GM19372 (cell line): ENCODE results near the gene CATSPERE.
A peak's percentile ranks its signal among the peaks of the same experiment; 100 is the strongest.

Experiments
- ATAC-seq: cut with Tn5 transposase; IDR thresholded peaks from one replicate; pipeline ENCODE4 v1.9.1; 2021; ENCODE audit warnings: mild to moderate bottlenecking, low read depth, moderate library complexity; ENCODE audit not compliant: unreplicated experiment

The CATSPERE gene

GRCh38 chr1:244461245-244462071 lies at the start of gene CATSPERE:
Gene CATSPERE (plus strand): TSS chr1:244461273. CDS start chr1:244461430, 157 bp downstream.
- peak; percentile 97 for ATAC-seq

DNA sequence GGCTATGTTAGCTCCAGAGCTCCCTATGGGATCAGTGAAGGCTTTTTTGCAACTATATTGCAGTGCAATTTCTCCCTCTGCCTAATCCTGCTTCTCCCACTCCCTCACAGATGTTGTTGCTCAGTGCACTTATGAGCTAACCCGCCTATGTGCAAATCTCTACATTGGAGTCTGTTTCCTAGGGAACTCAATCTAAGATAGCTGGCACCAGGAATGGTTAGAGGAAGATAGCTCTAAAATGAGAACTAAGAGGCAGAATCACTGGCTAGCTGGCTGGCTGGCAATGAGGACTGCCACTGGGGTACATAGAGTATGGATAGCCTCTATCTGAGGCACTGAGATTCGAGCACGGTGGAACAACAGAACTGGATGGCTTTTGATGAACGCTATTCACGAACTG lies 48.9 kb upstream of the CATSPERE start:
- ATAC-seq: no peak

GRCh38 chr1:244413736-244414135 lies 47.3 kb upstream of the CATSPERE start:
- ATAC-seq: no peak

GRCh38 chr1:244414543-244414942 lies 46.5 kb upstream of the CATSPERE start:
- ATAC-seq: no peak

GRCh38 chr1:244419024-244419423 lies 42.0 kb upstream of the CATSPERE start:
- ATAC-seq: no peak

DNA sequence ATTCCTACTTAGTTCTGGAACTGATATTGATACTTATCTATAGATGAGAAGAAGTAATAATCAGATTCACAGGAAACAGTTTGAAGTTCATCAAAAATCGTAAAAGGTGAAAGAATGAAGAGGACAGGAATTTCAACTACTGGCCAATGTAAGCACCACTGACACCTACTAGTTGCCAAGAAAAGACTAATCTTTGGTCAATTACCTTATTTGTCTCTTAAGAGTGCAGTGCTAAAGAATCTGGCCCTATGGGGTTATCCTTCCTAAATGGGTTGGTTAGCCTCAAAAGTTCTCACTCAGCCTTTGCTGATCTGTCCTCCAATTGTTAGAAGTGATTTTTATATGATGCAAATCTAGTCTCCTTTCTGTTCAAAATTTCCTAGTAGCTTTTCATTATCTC lies 38.9 kb upstream of the CATSPERE start:
- no peak for ATAC-seq

- no peak for ATAC-seq
Measured at GRCh38 chr1:244424649-244425334, 36.3 kb upstream of the CATSPERE start.

DNA sequence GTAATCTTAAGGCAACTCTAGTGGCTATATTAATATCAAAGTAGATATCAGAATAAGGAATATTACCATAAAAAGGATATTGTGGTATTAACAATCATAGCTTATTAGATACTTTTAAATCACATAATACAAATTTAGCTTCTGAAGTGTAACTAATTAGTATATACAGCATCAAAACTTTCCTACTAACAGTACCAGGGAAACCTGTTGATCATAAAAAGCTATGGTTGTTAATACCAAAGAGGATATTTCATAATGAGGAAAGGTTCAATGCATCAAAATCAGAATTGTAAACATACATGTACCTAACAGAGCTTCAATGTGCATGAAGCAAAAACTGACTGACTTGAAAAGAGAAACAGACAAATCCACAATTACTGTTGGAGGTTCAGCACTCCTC lies 33.4 kb upstream of the CATSPERE start:
- ATAC-seq: no peak

GRCh38 chr1:244429818-244430217 lies 31.3 kb upstream of the CATSPERE start:
- no peak for ATAC-seq

DNA sequence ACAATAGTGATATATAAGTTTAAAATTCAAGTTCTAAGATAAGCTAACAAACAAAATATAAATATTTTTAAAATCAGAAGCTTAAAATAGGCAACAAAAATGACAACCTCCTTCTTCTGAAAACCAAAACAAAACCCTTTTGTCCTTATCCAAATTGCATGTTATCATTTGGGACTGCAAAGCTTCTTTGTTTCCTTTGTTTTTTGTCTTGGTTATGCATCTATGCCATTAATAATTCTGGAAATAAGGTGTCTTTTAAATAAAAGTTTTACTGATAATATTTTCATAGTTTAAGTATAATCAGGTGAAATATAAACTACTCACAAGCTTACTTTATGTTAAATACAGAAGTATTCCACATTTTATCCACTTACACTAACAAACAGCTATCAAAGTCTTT lies 29.9 kb upstream of the CATSPERE start:
- no peak for ATAC-seq

- ATAC-seq: no peak
Measured at GRCh38 chr1:244435562-244436205, 25.4 kb upstream of the CATSPERE start.

GRCh38 chr1:244436336-244437085 lies 24.6 kb upstream of the CATSPERE start:
- ATAC-seq: no peak

DNA sequence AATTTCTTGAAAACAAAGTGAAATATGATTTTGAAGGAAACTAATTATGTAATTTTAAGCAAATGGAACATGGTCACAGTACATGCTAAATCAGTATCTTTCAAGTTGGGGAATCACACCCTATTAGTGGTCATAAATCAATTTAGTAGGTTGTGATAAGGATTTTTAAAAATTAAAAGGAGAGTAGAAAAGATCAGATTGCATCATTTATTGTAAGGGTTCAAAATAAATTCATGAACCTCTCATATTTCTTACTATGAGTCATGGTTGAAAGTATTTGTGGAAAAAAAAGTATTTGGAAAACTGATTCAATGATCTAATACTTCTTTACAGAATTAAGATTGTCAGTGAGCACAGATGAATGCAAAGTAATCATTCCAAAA lies 24.0 kb upstream of the CATSPERE start:
- ATAC-seq: no peak

DNA sequence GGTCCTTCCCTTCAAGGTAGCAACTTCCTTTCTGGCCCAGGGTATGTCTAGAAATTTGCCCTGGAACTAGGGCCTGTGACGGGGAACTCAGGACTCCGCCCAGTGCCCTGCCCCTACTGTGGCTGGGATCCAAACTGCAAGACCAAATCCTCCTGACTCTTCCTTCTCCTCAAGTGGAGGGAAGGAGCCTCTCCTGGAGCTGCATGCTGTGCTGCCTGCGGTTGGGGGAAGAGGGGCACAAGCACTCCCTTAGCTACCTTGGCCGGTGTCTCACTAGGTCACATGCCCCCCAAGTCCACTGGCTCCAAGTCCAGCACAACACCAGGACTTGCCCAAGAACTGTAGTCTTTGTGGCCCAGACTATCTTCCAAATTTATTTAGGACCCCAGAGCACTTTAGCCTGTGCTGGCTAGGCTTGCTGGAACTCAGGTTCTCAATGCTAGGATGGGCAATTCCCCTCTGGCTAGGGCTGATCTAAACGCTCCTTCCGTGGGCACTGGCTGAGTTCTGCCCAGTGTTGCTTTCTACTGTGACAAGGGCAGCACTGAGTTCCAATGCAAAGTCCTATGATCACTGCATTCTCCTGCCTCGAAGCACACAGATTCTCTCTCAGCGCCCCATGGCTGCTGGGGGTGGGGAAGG lies 21.6 kb upstream of the CATSPERE start:
- ATAC-seq: no peak

- no peak for ATAC-seq
Measured at GRCh38 chr1:244442850-244443249, 18.2 kb upstream of the CATSPERE start.

DNA sequence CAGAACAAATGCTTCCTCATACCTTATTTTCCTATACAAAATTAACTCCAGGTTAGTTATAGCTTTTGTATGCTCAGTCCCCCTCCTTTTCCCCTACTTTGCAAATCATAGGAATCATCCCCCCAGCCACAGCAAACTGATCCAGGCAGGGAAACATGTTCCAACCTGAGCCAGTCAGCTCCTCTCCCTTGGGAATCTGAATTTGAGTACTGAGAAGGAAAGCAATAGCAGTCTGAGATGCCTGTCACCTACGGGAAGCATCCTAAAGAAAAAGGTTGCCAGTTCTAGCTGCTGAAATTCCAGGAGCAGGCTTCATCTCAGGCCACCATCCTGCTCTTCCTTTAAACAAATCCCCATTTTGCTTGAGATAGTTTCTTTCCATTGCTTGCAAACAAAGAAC lies 16.2 kb upstream of the CATSPERE start:
- ATAC-seq: no peak

GRCh38 chr1:244445320-244446181 lies 15.5 kb upstream of the CATSPERE start:
- ATAC-seq: no peak

DNA sequence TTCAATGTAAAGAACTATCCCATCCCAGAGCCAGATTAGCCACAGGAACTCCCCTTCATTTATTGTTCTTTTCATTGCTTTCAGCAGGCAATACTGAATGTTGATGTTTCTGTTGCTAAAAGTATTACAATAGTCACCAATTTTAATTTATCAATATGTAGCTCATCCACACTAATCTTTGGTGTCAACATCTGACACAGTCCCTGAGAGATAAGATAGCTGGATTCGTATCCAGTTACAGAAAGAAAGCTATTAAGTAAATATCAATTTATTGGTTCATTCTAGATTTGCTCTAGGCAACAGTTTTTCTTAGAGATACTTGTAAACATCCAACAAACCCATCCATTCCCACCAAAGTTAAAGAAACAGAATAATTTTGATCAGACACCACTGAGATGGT lies 14.0 kb upstream of the CATSPERE start:
- no peak for ATAC-seq

DNA sequence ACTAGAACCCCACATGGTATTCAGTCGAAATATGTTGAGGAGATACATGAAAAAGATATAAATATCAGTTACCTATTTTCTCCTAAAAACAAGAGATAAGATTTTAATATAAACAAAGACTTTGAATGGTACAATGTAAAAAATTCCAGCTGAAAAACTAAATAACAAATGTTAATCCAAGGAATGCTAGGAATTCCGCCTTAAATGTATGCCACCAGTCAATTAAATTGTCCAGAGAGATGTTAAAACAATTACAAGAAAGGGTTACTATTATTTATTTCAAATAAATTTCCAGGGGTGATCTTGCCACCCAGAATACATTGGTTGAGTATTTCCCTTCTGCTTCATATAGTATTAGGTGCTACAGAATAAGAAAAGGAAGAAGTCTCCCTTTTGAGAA lies 13.5 kb upstream of the CATSPERE start:
- ATAC-seq: no peak
